GM12878 (cell line): ENCODE measurements around the gene CYP26A1. TPM values are rescaled to one million over a fixed set of nuclear protein-coding genes. Genes with fewer than 3 reads are reported as not detected.
A peak's percentile ranks its signal among the peaks of the same experiment; 100 is the strongest.

Experiments used
- BCL11A ChIP-seq: IDR thresholded peaks from 2 replicates; pipeline ENCODE4 v1.6.1; 2011; ENCODE audit warnings: low read depth, low read length
- CBFB ChIP-seq: IDR thresholded peaks from 2 replicates; pipeline ENCODE4 v1.6.1; 2016; ENCODE audit warnings: antibody characterized with exemption, low read depth
- CBX3 ChIP-seq: fragments of 200-600 bp; sonication (generic); IDR thresholded peaks from 2 replicates; pipeline ENCODE4 v1.6.1; 2016; ENCODE audit warnings: low read depth, borderline replicate concordance
- DPF2 ChIP-seq: fragments of 450-650 bp; IDR thresholded peaks from 2 replicates; pipeline ENCODE4 v1.6.1; 2017; ENCODE audit warnings: mild to moderate bottlenecking
- EED ChIP-seq: sonication (generic); IDR thresholded peaks from 2 replicates; pipeline ENCODE4 v1.6.1; 2016; ENCODE audit warnings: antibody characterized with exemption, low read depth
- ESRRA ChIP-seq: IDR thresholded peaks from 2 replicates; pipeline ENCODE4 v1.6.1; 2012; ENCODE audit warnings: mild to moderate bottlenecking, low read length, improper control_type of control experiment
- FOXK2 ChIP-seq: fragments of 450-650 bp; IDR thresholded peaks from 2 replicates; pipeline ENCODE4 v1.6.1; 2017; ENCODE audit warnings: mild to moderate bottlenecking, moderate library complexity
- GABPA ChIP-seq: IDR thresholded peaks from 2 replicates; pipeline ENCODE4 v1.6.1; 2014; ENCODE audit warnings: antibody characterized with exemption, low read depth, mild to moderate bottlenecking, inconsistent platforms
- IKZF1 ChIP-seq: fragments of 450-650 bp; conservative IDR thresholded peaks from 2 replicates; pipeline ENCODE4 v1.6.1; 2017; ENCODE audit warnings: antibody characterized with exemption, mild to moderate bottlenecking
- NFXL1 ChIP-seq: fragments of 450-650 bp; IDR thresholded peaks from 2 replicates; pipeline ENCODE4 v1.6.1; 2017; ENCODE audit warnings: antibody characterized with exemption, mild to moderate bottlenecking, borderline replicate concordance
- PKNOX1 ChIP-seq: fragments of 450-650 bp; IDR thresholded peaks from 2 replicates; pipeline ENCODE4 v1.6.1; 2016; ENCODE audit warnings: mild to moderate bottlenecking
- RAD51 ChIP-seq: fragments of 450-650 bp; IDR thresholded peaks from 2 replicates; pipeline ENCODE4 v1.6.1; 2016; ENCODE audit warnings: moderate library complexity, mild to moderate bottlenecking, inconsistent platforms
- RBBP5 ChIP-seq: fragments of 200-600 bp; sonication (generic); conservative IDR thresholded peaks from 2 replicates; pipeline ENCODE4 v1.6.1; 2016
- RUNX3 ChIP-seq: IDR thresholded peaks from 2 replicates; pipeline ENCODE4 v1.6.1; 2012; ENCODE audit warnings: low read length, inconsistent platforms
- STAT3 ChIP-seq: IDR thresholded peaks from 2 replicates; pipeline ENCODE4 v1.6.1; 2011; ENCODE audit warnings: low read depth, low read length, improper control_type of control experiment
- TCF12 ChIP-seq: IDR thresholded peaks from 2 replicates; pipeline ENCODE4 v1.6.1; 2011; ENCODE audit warnings: low read depth, mild to moderate bottlenecking, low read length
- USF2 ChIP-seq: IDR thresholded peaks from 2 replicates; pipeline ENCODE4 v1.6.1; 2011; ENCODE audit warnings: low read depth, low read length, improper control_type of control experiment, borderline replicate concordance
- YY1 ChIP-seq: IDR thresholded peaks from 2 replicates; pipeline ENCODE4 v1.6.1; 2011; ENCODE audit warnings: low read depth, mild to moderate bottlenecking, low read length
- ZBTB40 ChIP-seq: fragments of 450-650 bp; IDR thresholded peaks from 2 replicates; pipeline ENCODE4 v1.6.1; 2016; ENCODE audit warnings: mild to moderate bottlenecking, moderate library complexity, borderline replicate concordance
- ZNF274 ChIP-seq: IDR thresholded peaks from one replicate; pipeline ENCODE4 v1.8.0; 2011; ENCODE audit not compliant: insufficient read length, insufficient read depth
- ZNF622 ChIP-seq: fragments of 450-650 bp; IDR thresholded peaks from 2 replicates; pipeline ENCODE4 v1.6.1; 2017; ENCODE audit warnings: mild to moderate bottlenecking, inconsistent platforms
- polyA plus RNA-seq, 11 experiments: library from polyadenylated mRNA; depleted of rRNA in 4 of 11; unstranded in 6 of 11; stranded (reverse) in 5 of 11; fragments of >200 nt; fragmentation: Nextera tagmentation in 4 of 11; fragmentation: Illumina TruSeq in 1 of 11; extraction: Ambion mirVana in 4 of 11; extraction: Trizol in 1 of 11; gene quantifications; 1 replicate in 1 of 11; 2 replicates in 10 of 11; pipeline versions ENCODE4 v1.2.1 to v1.2.3, GENCODE V29; 2011 to 2016; ENCODE audit warnings: inconsistent platforms in 2 of 11, missing spikeins in 2 of 11, low read depth in 1 of 11
- total RNA-seq, 4 experiments: library from RNA; depleted of rRNA in 3 of 4; stranded (reverse); fragments of >200 nt in 3 of 4; fragmentation: Illumina TruSeq in 1 of 4; extraction: Trizol in 1 of 4; gene quantifications; 2 replicates each; pipeline versions ENCODE4 v1.2.1 to v1.2.3, GENCODE V29; 2013 to 2021
- TF ChIP-seq, protein P1 (sequence below): fragments of 450-650 bp; IDR thresholded peaks from 2 replicates; pipeline ENCODE4 v1.6.1; 2017; ENCODE audit warnings: low read depth, mild to moderate bottlenecking, moderate library complexity
- TF ChIP-seq, protein P2 (sequence below): IDR thresholded peaks from 2 replicates; pipeline ENCODE4 v1.6.1; 2012; ENCODE audit warnings: low read depth, low read length, improper control_type of control experiment

The CYP26A1 gene
- total and polyA plus RNA-seq, 10 of the 15 experiments (the other 5 are each of a cell fraction or from before 2014, with no cell fraction given): not detected

DNA sequence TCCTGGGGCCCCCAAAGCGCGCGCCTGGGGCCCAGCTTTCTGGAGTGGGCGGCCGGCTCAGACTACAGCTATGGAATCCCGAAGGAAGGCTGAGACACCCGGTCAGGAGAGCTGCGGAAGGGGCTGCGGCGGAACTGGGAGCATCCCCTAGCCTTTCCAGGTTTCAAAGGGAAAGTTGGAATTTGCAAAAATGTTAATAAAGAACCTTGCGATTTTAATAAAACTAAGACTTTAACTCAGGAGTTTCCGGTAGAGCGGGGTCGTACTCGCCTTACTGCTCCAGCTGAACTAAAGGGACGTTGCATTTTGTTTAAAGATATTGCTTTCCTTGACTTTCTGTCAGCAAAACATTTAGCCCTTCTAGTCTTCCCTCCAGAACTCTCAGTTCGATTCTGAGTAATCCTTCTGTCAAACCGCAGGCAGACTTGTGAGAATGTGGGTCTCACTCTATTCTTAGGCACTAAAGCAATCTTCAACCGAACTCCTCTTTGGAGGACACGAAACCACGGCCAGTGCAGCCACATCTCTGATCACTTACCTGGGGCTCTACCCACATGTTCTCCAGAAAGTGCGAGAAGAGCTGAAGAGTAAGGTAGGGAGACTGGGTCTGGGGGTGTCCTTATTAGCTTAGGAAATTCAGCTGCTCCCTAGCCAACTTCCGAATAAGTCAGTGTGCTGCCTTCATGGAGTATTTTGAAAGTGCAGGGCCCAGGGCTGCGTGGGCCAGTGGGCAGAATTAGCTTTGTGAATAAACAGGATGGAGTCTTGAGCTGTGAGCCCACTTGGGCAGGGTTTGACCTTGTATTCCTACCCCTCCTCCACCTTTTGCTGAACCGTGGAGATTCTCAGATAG, 1.9 kb downstream of the CYP26A1 start (continued):
- TF ChIP-seq BCL11A: peak; percentile 55; the same call in 1 of the 2 replicates
- TF ChIP-seq ZBTB40: no peak
- 0 out of 2 replicates have a peak, but pooled peaks have one; percentile 20 for TF ChIP-seq DPF2
- no peak for TF ChIP-seq TCF12
- TF ChIP-seq ESRRA: no peak
- TF ChIP-seq, protein P1, sequence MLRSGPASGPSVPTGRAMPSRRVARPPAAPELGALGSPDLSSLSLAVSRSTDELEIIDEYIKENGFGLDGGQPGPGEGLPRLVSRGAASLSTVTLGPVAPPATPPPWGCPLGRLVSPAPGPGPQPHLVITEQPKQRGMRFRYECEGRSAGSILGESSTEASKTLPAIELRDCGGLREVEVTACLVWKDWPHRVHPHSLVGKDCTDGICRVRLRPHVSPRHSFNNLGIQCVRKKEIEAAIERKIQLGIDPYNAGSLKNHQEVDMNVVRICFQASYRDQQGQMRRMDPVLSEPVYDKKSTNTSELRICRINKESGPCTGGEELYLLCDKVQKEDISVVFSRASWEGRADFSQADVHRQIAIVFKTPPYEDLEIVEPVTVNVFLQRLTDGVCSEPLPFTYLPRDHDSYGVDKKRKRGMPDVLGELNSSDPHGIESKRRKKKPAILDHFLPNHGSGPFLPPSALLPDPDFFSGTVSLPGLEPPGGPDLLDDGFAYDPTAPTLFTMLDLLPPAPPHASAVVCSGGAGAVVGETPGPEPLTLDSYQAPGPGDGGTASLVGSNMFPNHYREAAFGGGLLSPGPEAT: no peak
- no peak for TF ChIP-seq USF2
- TF ChIP-seq PKNOX1: no peak
- TF ChIP-seq YY1: no peak
- no peak for TF ChIP-seq GABPA
- TF ChIP-seq, protein P2, sequence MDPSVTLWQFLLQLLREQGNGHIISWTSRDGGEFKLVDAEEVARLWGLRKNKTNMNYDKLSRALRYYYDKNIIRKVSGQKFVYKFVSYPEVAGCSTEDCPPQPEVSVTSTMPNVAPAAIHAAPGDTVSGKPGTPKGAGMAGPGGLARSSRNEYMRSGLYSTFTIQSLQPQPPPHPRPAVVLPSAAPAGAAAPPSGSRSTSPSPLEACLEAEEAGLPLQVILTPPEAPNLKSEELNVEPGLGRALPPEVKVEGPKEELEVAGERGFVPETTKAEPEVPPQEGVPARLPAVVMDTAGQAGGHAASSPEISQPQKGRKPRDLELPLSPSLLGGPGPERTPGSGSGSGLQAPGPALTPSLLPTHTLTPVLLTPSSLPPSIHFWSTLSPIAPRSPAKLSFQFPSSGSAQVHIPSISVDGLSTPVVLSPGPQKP: no peak
- no peak for TF ChIP-seq ZNF622
- peak; percentile 24; the same call in 1 of the 2 replicates for TF ChIP-seq IKZF1
- TF ChIP-seq RBBP5: no peak
- peak; percentile 75; the same call in 1 of the 2 replicates for TF ChIP-seq EED
- no peak for TF ChIP-seq RAD51
- TF ChIP-seq RUNX3: peak; percentile 94
- 0 out of 2 replicates have a peak, but pooled peaks have one; percentile 24 for TF ChIP-seq CBFB
- no peak for TF ChIP-seq NFXL1
- no peak for TF ChIP-seq STAT3
- no peak for TF ChIP-seq ZNF274
- TF ChIP-seq CBX3: no peak
- no peak for TF ChIP-seq FOXK2
